AG20443 (cell line): ENCODE data around the gene PRF1.
"Not testable (repeated sequence)": the region's sequence is repeated elsewhere in the genome, so short reads cannot be mapped to it uniquely, and the experiment has no call there.

ENCODE experiments used
- DNase-seq: peaks from one replicate; pipeline ENCODE4 v3.0.0; 2012; ENCODE audit warnings: low spot score, mixed read lengths

The PRF1 gene

GRCh38 chr10:70602665-70603448 is at the start of gene PRF1:
TSS of gene PRF1 (minus strand) at chr10:70602741. CDS start at chr10:70600902, 1,839 bp downstream.
- DNase-seq: no peak

GRCh38 chr10:70651661-70652060 is 49.1 kb upstream of the PRF1 start:
- DNase-seq: no peak

GRCh38 chr10:70650718-70651117 is 48.2 kb upstream of the PRF1 start:
- DNase-seq: no peak

- DNase-seq: no peak
These were observed 47.6 kb upstream of the PRF1 start for GRCh38 chr10:70650104-70650503.

GRCh38 chr10:70649526-70649925 is 47.0 kb upstream of the PRF1 start:
- peak; percentile 80 for DNase-seq

- no peak for DNase-seq
These were observed 45.9 kb upstream of the PRF1 start for GRCh38 chr10:70648427-70648826.

GRCh38 chr10:70647086-70647485 is 44.5 kb upstream of the PRF1 start:
- DNase-seq: no peak

- not testable (repeated sequence) for DNase-seq
These were observed 42.4 kb upstream of the PRF1 start for GRCh38 chr10:70644959-70645358.

GRCh38 chr10:70643272-70643671 is 40.7 kb upstream of the PRF1 start:
- DNase-seq: not testable (repeated sequence)

- not testable (repeated sequence) for DNase-seq
These were observed 37.3 kb upstream of the PRF1 start for GRCh38 chr10:70639640-70640383.

- DNase-seq: not testable (repeated sequence)
These were observed 32.0 kb upstream of the PRF1 start for GRCh38 chr10:70634515-70634914.

- DNase-seq: no peak
These were observed 31.5 kb upstream of the PRF1 start for GRCh38 chr10:70634011-70634410.

GRCh38 chr10:70631735-70632134 is 29.2 kb upstream of the PRF1 start:
- DNase-seq: not testable (repeated sequence)

- DNase-seq: no peak
These were observed 26.8 kb upstream of the PRF1 start for GRCh38 chr10:70629338-70629737.

GRCh38 chr10:70626056-70626455 is 23.5 kb upstream of the PRF1 start:
- DNase-seq: no peak

GRCh38 chr10:70622981-70623844 is 20.7 kb upstream of the PRF1 start:
- no peak for DNase-seq

GRCh38 chr10:70622541-70622940 is 20.0 kb upstream of the PRF1 start:
- DNase-seq: no peak

GRCh38 chr10:70621503-70622078 is 19.1 kb upstream of the PRF1 start:
- DNase-seq: no peak

GRCh38 chr10:70620020-70620289 is 17.4 kb upstream of the PRF1 start:
- DNase-seq: no peak

- DNase-seq: peak; percentile 47
These were observed 16.9 kb upstream of the PRF1 start for GRCh38 chr10:70619271-70620019.

GRCh38 chr10:70618663-70619062 is 16.1 kb upstream of the PRF1 start:
- no peak for DNase-seq
